Measurements from ENCODE around the gene XYLT2.

DNA sequence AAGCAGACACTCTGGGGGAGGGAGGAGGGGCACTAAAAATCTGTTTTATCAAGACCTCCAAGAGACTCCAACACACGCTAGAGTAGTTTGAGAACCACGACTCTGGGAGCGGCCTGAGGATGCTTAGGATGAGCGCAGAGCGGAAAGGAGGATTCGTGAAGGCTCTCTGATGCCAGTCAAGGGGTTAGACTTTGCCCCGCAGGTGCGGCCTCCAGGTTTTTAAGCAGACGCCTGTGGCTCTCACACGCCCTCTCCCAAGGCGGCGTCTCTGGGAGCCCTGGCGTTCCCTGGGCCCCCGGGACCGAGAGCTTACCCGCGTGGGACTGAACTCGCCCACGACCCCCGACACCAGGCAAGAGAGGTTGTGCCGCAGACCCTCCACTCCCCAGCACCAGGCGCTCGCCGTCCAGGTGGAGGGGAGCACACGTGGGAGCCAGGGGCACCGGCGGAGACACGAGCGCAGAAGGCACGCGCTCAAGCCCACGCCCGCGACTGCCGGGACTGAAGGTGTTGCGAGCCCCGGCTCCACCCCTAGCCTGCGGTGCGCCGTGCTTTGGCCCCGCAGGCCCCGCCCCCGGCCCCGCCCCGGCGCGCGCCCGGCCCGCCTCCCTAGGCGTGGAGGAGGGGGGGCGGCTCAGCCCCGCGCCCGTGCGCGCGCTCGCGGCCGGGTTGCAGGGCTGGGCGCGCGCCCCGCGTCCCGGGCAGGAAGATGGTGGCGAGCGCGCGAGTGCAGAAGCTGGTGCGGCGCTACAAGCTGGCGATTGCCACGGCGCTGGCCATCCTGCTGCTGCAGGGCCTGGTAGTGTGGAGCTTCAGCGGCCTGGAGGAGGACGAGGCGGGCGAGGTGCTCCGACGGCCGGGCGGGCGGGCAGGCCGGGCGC is at the start of gene XYLT2:
- TF ChIP-seq POLR2AphosphoS5 (IDR thresholded peaks at IDR 0.05) (no peak), POLR2A (IDR thresholded peaks at IDR 0.05) (no peak)

Data from breast epithelium (tissue), 3 donors.